HG02798 (cell line): ENCODE data around the gene WDR46.
A peak's percentile ranks its signal among the peaks of the same experiment; 100 is the strongest.
"Not testable (repeated sequence)": the region's sequence is repeated elsewhere in the genome, so short reads cannot be mapped to it uniquely, and the experiment has no call there.

Experiments used
- ATAC-seq: cut with Tn5 transposase; IDR thresholded peaks from one replicate; pipeline ENCODE4 v1.9.1; 2021; ENCODE audit warnings: mild to moderate bottlenecking; ENCODE audit not compliant: unreplicated experiment, poor library complexity

The WDR46 gene

GRCh38 chr6:33292996-33293682 lies 4.1 kb upstream of the WDR46 start:
- no peak for ATAC-seq

- no peak for ATAC-seq
Observed at GRCh38 chr6:33290459-33290858, 1.4 kb upstream of the WDR46 start.

GRCh38 chr6:33289784-33290315 lies 811 bp upstream of the WDR46 start:
- no peak for ATAC-seq

GRCh38 chr6:33288141-33288920 lies 708 bp downstream of the WDR46 start:
- no peak for ATAC-seq

GRCh38 chr6:33286946-33287914 lies 1.8 kb downstream of the WDR46 start:
- ATAC-seq = no peak

- ATAC-seq = not testable (repeated sequence)
Observed at GRCh38 chr6:33285214-33285613, 3.8 kb downstream of the WDR46 start.

- ATAC-seq = no peak
Observed at GRCh38 chr6:33280539-33280938, 8.5 kb downstream of the WDR46 start.

GRCh38 chr6:33279971-33280511 lies 9.0 kb downstream of the WDR46 start:
- no peak for ATAC-seq

- no peak for ATAC-seq
Observed at GRCh38 chr6:33279257-33279695, 9.8 kb downstream of the WDR46 start.

GRCh38 chr6:33278810-33279209 lies 10.2 kb downstream of the WDR46 start:
- no peak for ATAC-seq

GRCh38 chr6:33278392-33278741 lies 10.7 kb downstream of the WDR46 start:
- no peak for ATAC-seq

- no peak for ATAC-seq
Observed at GRCh38 chr6:33277663-33278391, 11.2 kb downstream of the WDR46 start.

GRCh38 chr6:33276864-33277662 lies 12.0 kb downstream of the WDR46 start, which contains the start of gene B3GALT4:
B3GALT4 (plus strand) TSS chr6:33277123; CDS start chr6:33277420, 297 bp downstream.
- ATAC-seq = peak; percentile 69

- no peak for ATAC-seq
Observed at GRCh38 chr6:33276581-33276863, 12.5 kb downstream of the WDR46 start.

- not testable (repeated sequence) for ATAC-seq
Observed at GRCh38 chr6:33275795-33276580, 13.1 kb downstream of the WDR46 start.

- no peak for ATAC-seq
Observed at GRCh38 chr6:33273924-33274902, 14.8 kb downstream of the WDR46 start.
